C4-2B (cell line): ENCODE data around the gene SIVA1.

Experiments used
- CTCF ChIP-seq: fragments of 450-650 bp; conservative IDR thresholded peaks from 2 replicates; pipeline ENCODE4 v1.5.1; 2017; ENCODE audit warnings: mild to moderate bottlenecking
- ZFX ChIP-seq: fragments of 450-650 bp; IDR thresholded peaks from 2 replicates; pipeline ENCODE4 v1.6.1; 2017

- TF ChIP-seq CTCF (no peak), ZFX (no peak)
Observed at GRCh38 chr14:104803280-104803911, 50.4 kb downstream of the SIVA1 start.
